ENCODE results near the gene CHST1. TPM values are rescaled to one million over a fixed set of nuclear protein-coding genes. Genes with fewer than 3 reads are reported as not detected.

CHST1 gene
- total RNA-seq, 2 donors from 2014 or later: 0.54 to 0.58 TPM

DNA sequence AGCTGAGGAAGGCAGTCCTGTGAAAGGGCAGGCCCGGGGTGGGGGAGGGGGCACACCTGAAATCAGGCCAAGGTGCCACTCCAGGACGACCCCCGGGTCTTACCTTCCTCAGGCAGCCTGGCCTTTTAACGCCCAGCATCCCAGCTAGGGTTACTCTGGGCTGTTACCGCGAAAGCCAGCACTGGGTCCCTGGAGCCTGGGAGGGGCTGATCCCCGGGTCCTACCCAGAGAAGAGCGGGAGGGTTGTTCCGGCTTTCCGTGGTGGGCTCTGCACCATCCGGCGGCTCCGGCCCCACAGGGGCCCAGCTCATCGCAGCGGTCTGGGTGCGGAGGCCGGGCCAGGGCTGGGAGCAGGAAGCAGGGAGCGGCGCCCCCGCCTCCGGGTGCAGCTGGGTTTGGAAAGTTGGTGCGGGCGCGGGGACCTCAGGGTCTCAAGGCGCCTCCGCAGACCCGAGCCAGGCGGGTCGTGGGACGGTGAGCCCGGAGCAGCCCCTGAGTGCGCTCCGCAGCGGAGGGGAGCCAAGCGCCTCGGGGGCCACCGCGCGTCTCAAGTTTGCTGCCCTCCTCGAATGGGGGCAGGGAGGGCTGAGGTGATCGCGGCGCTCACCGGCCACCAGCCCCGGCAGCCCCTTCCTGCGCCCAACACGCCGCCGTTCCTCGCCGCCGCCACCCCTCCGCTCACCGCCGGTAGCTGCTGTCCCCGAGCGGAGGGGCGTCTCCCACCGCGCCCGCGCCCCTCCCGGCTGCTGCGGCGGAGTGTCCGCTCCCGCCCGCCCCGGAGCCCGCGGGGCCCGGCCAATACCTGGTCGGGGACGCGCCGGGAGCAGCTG, 831 bp downstream of the CHST1 start:
- Histone ChIP-seq H3K9ac (ENCODE audit: low read depth in 2 of 2, low read length in 2 of 2) (peak overlapping the region in 1 of 2 donors; percentile 43), H3K9me3 (no peaks in the 10 kb centered on the region), H3K4me3 (peak overlapping the region; percentile 46), H3K36me3 (no peaks in the 10 kb centered on the region), H3K27ac (no peak overlapping the region), H3K27me3 (peaks cover 38% of the 10 kb centered on the region), H3K4me1 (no peaks in the 10 kb centered on the region)
- no peak for DNase-seq
- intact Hi-C loops (cut with DNase I): no loop called here
- TF ChIP-seq CTCF (IDR thresholded peaks at IDR 0.05): no peak

DNA sequence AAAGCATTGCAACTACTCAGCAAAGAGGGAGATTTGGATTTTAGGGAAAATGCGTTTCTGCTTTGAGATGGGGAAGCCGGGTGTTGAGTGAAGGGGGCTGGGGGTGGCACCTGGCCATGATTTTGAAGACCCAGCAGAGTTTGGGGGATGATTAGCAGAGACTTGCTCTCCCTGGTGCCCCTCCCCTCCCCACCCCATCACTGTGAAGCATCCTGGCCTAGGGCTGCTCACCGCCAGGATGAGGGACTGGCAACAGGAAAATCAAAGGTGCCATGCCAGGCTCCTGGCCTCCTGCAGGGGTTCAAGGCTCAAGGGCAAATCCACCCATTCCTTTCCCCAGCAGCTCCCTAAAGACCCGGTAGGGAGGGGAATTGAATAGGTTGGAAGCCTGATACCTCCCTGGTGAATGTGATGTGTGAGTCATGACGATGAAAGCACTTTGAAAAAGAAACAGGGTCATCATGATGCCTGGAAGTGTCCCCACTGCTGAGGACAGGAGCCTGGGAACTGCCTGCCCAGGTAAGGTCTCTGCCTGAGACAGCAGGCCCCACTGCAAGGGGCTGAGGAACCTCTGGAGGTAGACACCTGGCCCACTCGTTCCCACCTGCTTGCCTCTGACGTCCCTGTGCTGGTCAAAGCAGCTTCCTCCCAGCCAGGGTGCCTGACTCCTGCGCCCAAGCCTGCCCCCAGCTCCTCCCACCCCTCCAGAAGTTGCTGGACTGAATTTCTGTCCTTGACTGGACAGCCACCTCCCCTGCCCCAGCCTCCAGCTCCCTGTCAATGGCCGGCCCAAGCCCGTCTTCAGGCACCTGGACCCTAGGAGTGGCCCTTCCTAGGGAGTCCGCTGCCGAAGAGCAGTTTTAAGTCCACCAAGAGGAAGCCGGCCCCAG, 1.7 kb downstream of the CHST1 start:
- TF ChIP-seq CTCF (IDR thresholded peaks at IDR 0.05): no peak
- Histone ChIP-seq H3K9me3 (no peaks in the 10 kb centered on the region), H3K36me3 (no peaks in the 10 kb centered on the region), H3K4me1 (no peaks in the 10 kb centered on the region), H3K27me3 (peaks cover 38% of the 10 kb centered on the region), H3K9ac (ENCODE audit: low read depth in 2 of 2, low read length in 2 of 2) (peak overlapping the region in 1 of 2 donors; percentile 26), H3K27ac (no peak overlapping the region), H3K4me3 (no peak overlapping the region)
- no peak for DNase-seq
- intact Hi-C loops (cut with DNase I): no loop called here

- intact Hi-C loops (cut with DNase I): no loop called here
- Histone ChIP-seq H3K36me3 (no peaks in the 10 kb centered on the region), H3K4me3 (no peak overlapping the region), H3K27ac (no peak overlapping the region), H3K27me3 (peaks cover 38% of the 10 kb centered on the region), H3K9ac (ENCODE audit: low read depth in 2 of 2, low read length in 2 of 2) (no peak overlapping the region), H3K4me1 (no peaks in the 10 kb centered on the region), H3K9me3 (no peaks in the 10 kb centered on the region)
- no peak for DNase-seq
- no peak for TF ChIP-seq CTCF (IDR thresholded peaks at IDR 0.05)
Observed at GRCh38 chr11:45662665-45663485, 2.5 kb downstream of the CHST1 start.

GRCh38 chr11:45662096-45662664, 3.2 kb downstream of the CHST1 start:
- TF ChIP-seq CTCF (IDR thresholded peaks at IDR 0.05): no peak
- H3K27ac ChIP-seq: no peak overlapping the region
- H3K27me3 ChIP-seq: peaks cover 38% of the 10 kb centered on the region
- no peaks in the 10 kb centered on the region for H3K9me3 ChIP-seq
- H3K36me3 ChIP-seq: no peaks in the 10 kb centered on the region
- no peaks in the 10 kb centered on the region for H3K4me1 ChIP-seq
- intact Hi-C loops (cut with DNase I): no loop called here
- no peak for DNase-seq
- no peak overlapping the region for H3K9ac ChIP-seq (ENCODE audit: low read depth in 2 of 2, low read length in 2 of 2)
- no peak overlapping the region for H3K4me3 ChIP-seq

All from colonic mucosa (tissue), 4 donors.